RWPE1 (cell line): ENCODE data around the gene WASF3.

Source experiments
- CTCF ChIA-PET: fragments of 350-600 bp; sonication (Branson Sonifier 250); formaldehyde crosslinking; extraction: SDS; loops from one replicate; lab custom pipeline; 2021; lab: Yijun Ruan, JAX
- POLR2A ChIA-PET: fragments of 400-600 bp; formaldehyde crosslinking; extraction: SDS; loops from one replicate; lab custom pipeline; 2020; ENCODE audit warnings: antibody characterized with exemption; ENCODE audit not compliant: low non-redundant PET; lab: Yijun Ruan, JAX
- DNase-seq: peaks from one replicate; pipeline ENCODE4 v3.0.0; 2012; ENCODE audit warnings: low spot score
- H3K27ac ChIP-seq: fragments of 450-650 bp; 2 replicates; pipeline ENCODE4 v1.5.1; 2017
- CTCF ChIP-seq: fragments of 450-650 bp; conservative IDR thresholded peaks from 2 replicates; pipeline ENCODE4 v1.5.1; 2017; ENCODE audit warnings: low read depth, mild to moderate bottlenecking

Gene WASF3

DNA sequence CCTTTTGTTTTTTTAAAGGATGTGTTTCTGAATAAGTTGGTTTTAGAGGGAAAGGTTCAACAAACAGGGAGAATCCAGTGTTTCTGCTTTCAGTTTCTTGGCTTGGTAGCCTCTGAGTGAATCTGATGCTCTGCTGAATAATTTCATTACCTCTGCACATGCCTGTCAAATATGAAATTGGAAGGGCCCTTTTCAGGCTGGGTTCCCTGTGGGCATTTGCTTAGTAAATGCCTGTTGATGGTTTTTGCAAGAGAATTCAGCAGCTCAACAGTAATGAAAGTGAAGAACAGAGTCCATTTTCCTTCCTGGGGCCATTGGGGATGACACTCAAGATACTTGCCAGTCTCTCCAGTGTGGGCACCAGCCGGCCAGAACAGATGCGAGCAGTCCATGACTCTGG, 128.8 kb downstream of the WASF3 start:
- ChIA-PET POLR2A (no interaction called here), CTCF (no interaction called here)

DNA sequence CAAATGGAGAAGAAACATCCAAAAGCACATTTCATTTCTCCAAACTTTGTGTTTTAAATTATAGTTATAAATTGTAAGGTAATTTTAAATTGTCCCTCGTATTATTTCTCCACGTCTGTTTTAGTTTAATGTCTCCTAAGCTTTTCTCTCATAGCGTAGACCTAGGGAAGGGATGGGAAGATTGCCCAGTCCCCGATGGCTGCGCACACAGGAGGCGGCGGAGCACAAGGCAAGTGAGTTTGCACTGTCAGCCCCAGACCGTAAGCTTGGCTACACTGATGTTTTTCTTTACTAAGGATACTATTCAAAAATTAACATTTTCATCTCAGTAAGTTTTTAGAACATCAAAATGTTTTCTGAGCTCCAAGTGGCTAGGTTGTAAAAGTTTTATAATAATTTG, 130.8 kb downstream of the WASF3 start:
- no peak for DNase-seq
- no peak overlapping the region for H3K27ac ChIP-seq
- TF ChIP-seq CTCF, result no peak
- POLR2A ChIA-PET, result no interaction called here
- CTCF ChIA-PET, result interaction anchor here (1.0 kb wide), 1 partner anchor 10 kb away, joined by 4 read pairs; no protein-coding TSS in a partner anchor

More for the DNA sequence above, 128.8 kb downstream of the WASF3 start:
- DNase-seq, result no peak
- TF ChIP-seq CTCF, result no peak
- no peak overlapping the region for H3K27ac ChIP-seq

GRCh38 chr13:26688980-26689379, 131.5 kb downstream of the WASF3 start:
- TF ChIP-seq CTCF, result no peak
- POLR2A ChIA-PET, result no interaction called here
- no peak overlapping the region for H3K27ac ChIP-seq
- no peak for DNase-seq
- CTCF ChIA-PET, result interaction anchor here (1.0 kb wide), 1 partner anchor 9 kb away, joined by 4 read pairs; no protein-coding TSS in a partner anchor

- TF ChIP-seq CTCF, result no peak
- CTCF ChIA-PET, result interaction anchor here (0.6 kb wide), 1 partner anchor 224 kb away, joined by 3 read pairs; no protein-coding TSS in a partner anchor
- no peak overlapping the region for H3K27ac ChIP-seq
- DNase-seq, result peak; percentile 5
- POLR2A ChIA-PET, result no interaction called here
These were observed 136.4 kb downstream of the WASF3 start for GRCh38 chr13:26693749-26694463.

DNA sequence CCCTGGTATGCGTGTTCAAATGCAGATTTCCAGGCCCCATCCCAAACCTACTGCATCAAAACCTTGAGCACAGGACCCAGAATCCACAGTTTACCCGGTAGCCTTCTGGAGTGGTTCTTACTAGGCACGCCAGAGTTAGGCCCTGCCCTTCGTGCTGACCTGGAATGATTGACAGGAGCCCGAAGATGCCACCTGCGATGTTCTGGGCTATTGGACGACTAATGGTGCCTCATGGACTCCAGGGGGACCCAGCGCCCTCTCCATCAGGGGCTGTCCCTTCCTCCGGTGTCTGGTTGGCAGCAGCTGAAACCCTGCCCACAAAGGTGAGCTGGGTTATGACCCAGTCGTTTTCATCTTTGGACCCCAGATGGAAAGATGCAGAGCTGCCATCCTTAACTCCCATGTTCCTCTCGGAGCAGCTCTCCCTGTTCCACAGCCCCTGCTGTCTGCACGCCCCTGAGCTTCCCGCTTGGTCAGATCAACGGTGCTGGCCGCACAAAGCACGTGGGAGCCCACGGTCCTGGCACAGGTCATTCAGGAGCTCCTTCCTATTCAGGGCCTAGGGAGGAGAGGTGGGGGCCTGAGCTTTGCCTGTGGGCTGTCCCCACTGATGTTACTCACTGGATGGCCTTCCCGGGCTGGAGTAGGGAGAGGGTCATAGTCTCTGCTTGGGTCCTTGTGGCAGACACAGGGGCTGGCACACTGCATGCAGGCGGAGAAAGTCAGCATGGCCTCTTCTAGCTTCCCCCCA, 137.3 kb downstream of the WASF3 start:
- POLR2A ChIA-PET, result no interaction called here
- no peak for TF ChIP-seq CTCF
- DNase-seq, result no peak
- no peak overlapping the region for H3K27ac ChIP-seq
- CTCF ChIA-PET, result no interaction called here

GRCh38 chr13:26695360-26695705, 137.8 kb downstream of the WASF3 start:
- TF ChIP-seq CTCF, result no peak
- no peak for DNase-seq
- POLR2A ChIA-PET, result no interaction called here
- CTCF ChIA-PET, result interaction anchor here (0.7 kb wide), 1 partner anchor 198 kb away, joined by 3 read pairs; no protein-coding TSS in a partner anchor
- no peak overlapping the region for H3K27ac ChIP-seq
